Measurements from ENCODE around the gene TMEM116. TPM values are rescaled to one million over a fixed set of nuclear protein-coding genes. Genes with fewer than 3 reads are reported as not detected.

The TMEM116 gene
- total and polyA plus RNA-seq, 10 of the 15 experiments (the other 5 are each of a cell fraction or from before 2014, with no cell fraction given): 6.0 to 25.7 (median 8.5) TPM

DNA sequence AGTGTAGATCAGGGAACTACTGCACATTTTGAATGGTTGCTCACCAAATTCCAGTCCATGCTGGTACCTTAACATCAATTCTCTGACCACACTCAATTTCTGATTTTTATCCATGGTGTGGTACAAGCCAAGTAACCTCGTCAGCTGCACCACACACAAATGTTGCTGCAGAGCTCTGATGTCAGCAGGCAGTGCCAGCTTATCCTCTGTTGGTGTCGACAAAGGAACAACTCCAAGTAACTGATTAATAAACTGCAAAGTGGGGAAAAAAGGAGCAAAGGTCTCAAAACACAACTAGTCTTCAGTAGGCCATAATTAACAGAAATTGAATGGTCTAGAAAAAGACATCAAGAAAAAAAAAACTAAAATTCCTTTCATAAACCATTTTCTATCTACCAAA lies 48.2 kb upstream of the TMEM116 start:
- no TSS peak for BruUV-seq (replicated peaks)
- ChIA-PET CTCF (interaction anchor here (1.2 kb wide), 1 partner anchor 350 kb away, joined by 3 read pairs; no protein-coding TSS in a partner anchor), RAD21 (ENCODE audit: unreplicated experiment) (interaction anchor here (0.6 kb wide), 1 partner anchor 116 kb away, joined by 3 read pairs; no protein-coding TSS in a partner anchor), SMC1A (ENCODE audit: uncharacterized antibody, unreplicated experiment) (interaction anchor here (1.0 to 1.6 kb wide), 2 partner anchors 10 to 71 kb away, joined by 4 to 6 read pairs; no protein-coding TSS in a partner anchor), POLR2A (no interaction called here)
- H3K4me3 ChIP-seq: no peak overlapping the region
- in situ Hi-C loops (cut with MboI): no loop called here
- no peaks in the 10 kb centered on the region for H3K9me3 ChIP-seq (replicated peaks; ENCODE audit: control insufficient read depth, insufficient read depth, low read length)
- H3K27me3 ChIP-seq (replicated peaks in 1 of 2; ENCODE audit: control insufficient read depth in 2 of 2, insufficient read depth in 2 of 2, low read length in 1 of 2): no peaks in the 10 kb centered on the region
- intact Hi-C loops (cut with micrococcal nuclease; ENCODE audit: unreplicated experiment): no loop called here
- no peak for TF ChIP-seq EZH2 (IDR thresholded peaks at IDR 0.05; ENCODE audit: borderline replicate concordance, control insufficient read depth, low read depth, low read length)
- TF ChIP-seq SUZ12 (IDR thresholded peaks at IDR 0.05; ENCODE audit: unreplicated experiment): no peak
- TF ChIP-seq IRF4 (IDR thresholded peaks at IDR 0.05; ENCODE audit: low read depth, low read length): no peak
- no peak for TF ChIP-seq NR2C2 (IDR thresholded peaks at IDR 0.05; ENCODE audit: borderline replicate concordance, control insufficient read depth, insufficient read length, low read depth)
- TF ChIP-seq, protein P1, sequence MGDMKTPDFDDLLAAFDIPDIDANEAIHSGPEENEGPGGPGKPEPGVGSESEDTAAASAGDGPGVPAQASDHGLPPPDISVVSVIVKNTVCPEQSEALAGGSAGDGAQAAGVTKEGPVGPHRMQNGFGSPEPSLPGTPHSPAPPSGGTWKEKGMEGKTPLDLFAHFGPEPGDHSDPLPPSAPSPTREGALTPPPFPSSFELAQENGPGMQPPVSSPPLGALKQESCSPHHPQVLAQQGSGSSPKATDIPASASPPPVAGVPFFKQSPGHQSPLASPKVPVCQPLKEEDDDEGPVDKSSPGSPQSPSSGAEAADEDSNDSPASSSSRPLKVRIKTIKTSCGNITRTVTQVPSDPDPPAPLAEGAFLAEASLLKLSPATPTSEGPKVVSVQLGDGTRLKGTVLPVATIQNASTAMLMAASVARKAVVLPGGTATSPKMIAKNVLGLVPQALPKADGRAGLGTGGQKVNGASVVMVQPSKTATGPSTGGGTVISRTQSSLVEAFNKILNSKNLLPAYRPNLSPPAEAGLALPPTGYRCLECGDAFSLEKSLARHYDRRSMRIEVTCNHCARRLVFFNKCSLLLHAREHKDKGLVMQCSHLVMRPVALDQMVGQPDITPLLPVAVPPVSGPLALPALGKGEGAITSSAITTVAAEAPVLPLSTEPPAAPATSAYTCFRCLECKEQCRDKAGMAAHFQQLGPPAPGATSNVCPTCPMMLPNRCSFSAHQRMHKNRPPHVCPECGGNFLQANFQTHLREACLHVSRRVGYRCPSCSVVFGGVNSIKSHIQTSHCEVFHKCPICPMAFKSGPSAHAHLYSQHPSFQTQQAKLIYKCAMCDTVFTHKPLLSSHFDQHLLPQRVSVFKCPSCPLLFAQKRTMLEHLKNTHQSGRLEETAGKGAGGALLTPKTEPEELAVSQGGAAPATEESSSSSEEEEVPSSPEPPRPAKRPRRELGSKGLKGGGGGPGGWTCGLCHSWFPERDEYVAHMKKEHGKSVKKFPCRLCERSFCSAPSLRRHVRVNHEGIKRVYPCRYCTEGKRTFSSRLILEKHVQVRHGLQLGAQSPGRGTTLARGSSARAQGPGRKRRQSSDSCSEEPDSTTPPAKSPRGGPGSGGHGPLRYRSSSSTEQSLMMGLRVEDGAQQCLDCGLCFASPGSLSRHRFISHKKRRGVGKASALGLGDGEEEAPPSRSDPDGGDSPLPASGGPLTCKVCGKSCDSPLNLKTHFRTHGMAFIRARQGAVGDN (IDR thresholded peaks at IDR 0.05): no peak
- TF ChIP-seq, protein P2, sequence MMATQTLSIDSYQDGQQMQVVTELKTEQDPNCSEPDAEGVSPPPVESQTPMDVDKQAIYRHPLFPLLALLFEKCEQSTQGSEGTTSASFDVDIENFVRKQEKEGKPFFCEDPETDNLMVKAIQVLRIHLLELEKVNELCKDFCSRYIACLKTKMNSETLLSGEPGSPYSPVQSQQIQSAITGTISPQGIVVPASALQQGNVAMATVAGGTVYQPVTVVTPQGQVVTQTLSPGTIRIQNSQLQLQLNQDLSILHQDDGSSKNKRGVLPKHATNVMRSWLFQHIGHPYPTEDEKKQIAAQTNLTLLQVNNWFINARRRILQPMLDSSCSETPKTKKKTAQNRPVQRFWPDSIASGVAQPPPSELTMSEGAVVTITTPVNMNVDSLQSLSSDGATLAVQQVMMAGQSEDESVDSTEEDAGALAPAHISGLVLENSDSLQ (IDR thresholded peaks at IDR 0.05): no peak
- no peak for TF ChIP-seq BHLHE40 (IDR thresholded peaks at IDR 0.05; ENCODE audit: borderline replicate concordance in 1 of 2, low read depth in 2 of 2, low read length in 1 of 2)
- no peak for TF ChIP-seq MEF2A (IDR thresholded peaks at IDR 0.05; ENCODE audit: insufficient read depth, low read depth, low read length)
- no peaks in the 10 kb centered on the region for H3K4me1 ChIP-seq (ENCODE audit: control insufficient read depth, insufficient read depth, low read length)
- no peak for DNase-seq (ENCODE audit: low read depth, low spot score)
- no peaks in the 10 kb centered on the region for H3K79me2 ChIP-seq (ENCODE audit: control insufficient read depth, insufficient read depth, low read length)
- H3K36me3 ChIP-seq (ENCODE audit: control insufficient read depth in 2 of 2, insufficient read depth in 2 of 2, low read length in 1 of 2): peaks cover 4 to 30% of the 10 kb centered on the region in 2 experiments
- no peak overlapping the region for H3K27ac ChIP-seq (ENCODE audit: control insufficient read depth, insufficient read depth)
- FAIRE-seq: no peak
- WGBS (ENCODE audit: insufficient coverage, insufficient replicate concordance, low lambda C conversion rate, missing lambda C conversion rate): 97% methylated on average over 2 of the region's 2 CpGs
- H3K9ac ChIP-seq (ENCODE audit: control insufficient read depth, insufficient read depth, low read length): no peak overlapping the region
- H4K20me1 ChIP-seq (ENCODE audit: control insufficient read depth, insufficient read depth): no peaks in the 10 kb centered on the region
- no peak overlapping the region for H3K4me2 ChIP-seq (ENCODE audit: control insufficient read depth, insufficient read depth)
- no peak overlapping the region for H2AFZ ChIP-seq (ENCODE audit: control insufficient read depth, low read depth, low read length)
- ATAC-seq: no peak

Measured in GM12878 (cell line).